ENCODE results near the gene RNU5B-1.

The RNU5B-1 gene

DNA sequence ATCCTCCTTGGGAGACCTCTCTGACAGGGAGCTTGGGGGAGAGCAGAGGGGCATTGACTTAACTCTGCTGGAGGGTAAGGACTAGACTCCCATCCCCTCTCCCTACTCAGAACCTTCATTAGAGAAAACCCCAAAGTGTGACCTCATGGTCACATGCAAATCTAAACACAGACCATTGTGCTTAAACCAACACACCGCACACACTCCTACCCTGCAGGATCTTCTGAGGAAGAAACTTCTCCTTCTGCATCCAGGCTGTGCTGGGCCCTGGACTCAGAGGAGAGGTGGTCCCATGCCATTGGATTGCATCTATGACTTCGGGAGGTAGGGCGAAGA is 17.0 kb upstream of the RNU5B-1 start:
- Histone ChIP-seq H3K27ac (peak overlapping the region; percentile 74), H3K36me3 (peaks cover 14% of the 10 kb centered on the region), H3K4me1 (peaks cover 44% of the 10 kb centered on the region), H4K20me1 (no peaks in the 10 kb centered on the region), H3K9me3 (no peaks in the 10 kb centered on the region), H3K27me3 (no peaks in the 10 kb centered on the region), H3K9ac (peak overlapping the region; percentile 92), H3K4me3 (peak overlapping the region; percentile 85), H3K4me2 (peak overlapping the region; percentile 96)
- TF ChIP-seq Cebpa-rat (IDR thresholded peaks at IDR 0.05): no peak

DNA sequence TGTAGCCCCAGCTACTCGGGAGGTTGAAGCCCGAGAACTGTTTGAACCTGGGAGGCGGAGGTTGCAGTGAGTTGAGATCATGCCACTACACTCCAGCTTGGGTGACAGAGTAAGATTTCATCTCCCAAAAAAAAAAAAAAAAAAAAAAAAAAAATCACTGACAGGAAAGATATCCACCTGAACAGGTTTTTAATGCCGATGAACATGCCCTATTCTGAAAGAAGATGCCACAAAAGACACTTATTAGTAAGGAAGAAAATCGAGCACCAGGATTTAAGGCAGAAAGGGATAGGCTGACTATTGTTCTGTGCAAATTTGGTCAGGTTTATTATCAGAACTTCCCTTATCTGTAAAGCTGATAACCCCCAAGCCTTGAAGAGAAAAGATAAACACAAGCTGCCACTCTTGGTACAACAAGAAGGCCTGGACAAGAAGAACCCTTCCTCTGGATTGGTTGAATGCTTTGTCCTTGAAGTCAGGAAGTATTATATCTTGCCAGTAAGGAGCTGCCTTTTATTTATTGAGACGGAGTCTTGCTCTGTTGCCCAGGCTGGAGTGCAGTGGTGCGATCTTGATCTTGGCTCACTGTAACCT is 15.1 kb upstream of the RNU5B-1 start:
- peaks cover 29% of the 10 kb centered on the region for H3K4me1 ChIP-seq
- no peak for TF ChIP-seq Cebpa-rat (IDR thresholded peaks at IDR 0.05)
- H3K36me3 ChIP-seq: no peaks in the 10 kb centered on the region
- H3K27ac ChIP-seq: no peak overlapping the region
- no peaks in the 10 kb centered on the region for H3K27me3 ChIP-seq
- H3K4me3 ChIP-seq: no peak overlapping the region
- no peak overlapping the region for H3K9ac ChIP-seq
- H4K20me1 ChIP-seq: no peaks in the 10 kb centered on the region
- H3K9me3 ChIP-seq: no peaks in the 10 kb centered on the region
- H3K4me2 ChIP-seq: no peak overlapping the region

GRCh38 chr15:65290228-65290627 is 14.2 kb upstream of the RNU5B-1 start:
- no peak overlapping the region for H3K9ac ChIP-seq
- no peak for TF ChIP-seq Cebpa-rat (IDR thresholded peaks at IDR 0.05)
- H3K4me2 ChIP-seq: no peak overlapping the region
- H4K20me1 ChIP-seq: no peaks in the 10 kb centered on the region
- H3K36me3 ChIP-seq: no peaks in the 10 kb centered on the region
- H3K4me3 ChIP-seq: no peak overlapping the region
- no peaks in the 10 kb centered on the region for H3K27me3 ChIP-seq
- H3K27ac ChIP-seq: no peak overlapping the region
- peaks cover 20% of the 10 kb centered on the region for H3K4me1 ChIP-seq
- no peaks in the 10 kb centered on the region for H3K9me3 ChIP-seq

- TF ChIP-seq Cebpa-rat (IDR thresholded peaks at IDR 0.05): no peak
- Histone ChIP-seq H3K4me3 (no peak overlapping the region), H3K27me3 (no peaks in the 10 kb centered on the region), H3K36me3 (no peaks in the 10 kb centered on the region), H3K4me2 (no peak overlapping the region), H3K4me1 (peaks cover 18% of the 10 kb centered on the region), H3K9me3 (no peaks in the 10 kb centered on the region), H4K20me1 (no peaks in the 10 kb centered on the region), H3K9ac (no peak overlapping the region), H3K27ac (no peak overlapping the region)
These were observed 11.4 kb upstream of the RNU5B-1 start for GRCh38 chr15:65292938-65293518.

DNA sequence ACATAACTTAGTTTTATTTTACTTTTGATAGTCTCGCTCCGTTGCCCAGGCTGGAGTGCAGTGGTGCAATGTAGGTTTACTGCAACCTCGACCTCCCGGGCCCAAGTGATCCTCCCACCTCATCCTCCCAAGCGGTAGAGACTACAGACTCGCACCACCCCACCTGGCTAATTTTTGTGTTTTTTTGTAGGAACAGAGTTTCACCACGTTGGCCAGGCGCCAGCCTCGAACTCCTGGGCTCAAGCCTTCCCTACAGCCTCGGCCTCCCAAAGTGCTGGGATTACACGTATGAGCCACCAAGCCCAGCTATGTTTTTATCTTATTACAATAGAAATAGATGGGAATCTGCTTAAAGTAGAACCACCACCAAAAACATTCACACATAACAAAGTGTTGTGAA is 5.7 kb upstream of the RNU5B-1 start:
- Histone ChIP-seq H3K9me3 (peaks cover 6% of the 10 kb centered on the region; the same call in 1 of the 2 replicates), H3K4me1 (peaks cover 50% of the 10 kb centered on the region), H3K4me2 (peak overlapping the region; percentile 22; the same call in 1 of the 2 replicates), H4K20me1 (no peaks in the 10 kb centered on the region), H3K36me3 (no peaks in the 10 kb centered on the region), H3K4me3 (no peak overlapping the region), H3K9ac (0 out of 2 replicates have a peak overlapping the region, but pooled peaks have one; percentile 24), H3K27me3 (no peaks in the 10 kb centered on the region), H3K27ac (no peak overlapping the region)
- TF ChIP-seq Cebpa-rat (IDR thresholded peaks at IDR 0.05): no peak

DNA sequence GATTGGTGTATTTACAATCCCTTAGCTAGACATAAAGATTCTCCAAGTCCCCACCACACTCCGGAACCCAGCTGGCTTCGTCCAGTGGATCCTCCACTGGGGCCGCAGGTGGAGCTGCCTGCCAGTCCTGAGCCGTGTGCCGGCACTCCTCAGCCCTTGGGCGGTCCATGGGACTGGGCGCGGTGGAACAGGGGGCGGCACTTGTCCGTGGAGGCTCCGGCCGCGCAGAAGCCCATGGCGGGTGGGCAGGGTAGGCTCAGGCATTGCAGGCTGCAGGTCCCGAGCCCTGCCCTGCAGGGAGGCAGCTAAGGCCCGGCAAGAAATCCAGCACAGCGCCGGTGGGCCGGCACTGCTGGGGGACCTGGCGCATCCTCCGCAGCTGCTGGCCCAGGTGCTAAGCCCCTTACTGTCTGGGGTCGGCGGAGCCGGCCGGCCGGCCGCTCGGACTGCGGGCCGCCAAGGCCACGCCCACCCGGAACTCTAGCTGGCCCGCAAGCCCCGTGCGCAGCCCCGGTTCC is 3.5 kb upstream of the RNU5B-1 start:
- no peak for TF ChIP-seq Cebpa-rat (IDR thresholded peaks at IDR 0.05)
- no peaks in the 10 kb centered on the region for H4K20me1 ChIP-seq
- H3K4me1 ChIP-seq: peaks cover 63% of the 10 kb centered on the region
- no peak overlapping the region for H3K9ac ChIP-seq
- H3K4me3 ChIP-seq: no peak overlapping the region
- no peaks in the 10 kb centered on the region for H3K36me3 ChIP-seq
- H3K4me2 ChIP-seq: no peak overlapping the region
- H3K9me3 ChIP-seq: peaks cover 6% of the 10 kb centered on the region; the same call in 1 of the 2 replicates
- H3K27ac ChIP-seq: no peak overlapping the region
- no peaks in the 10 kb centered on the region for H3K27me3 ChIP-seq

GRCh38 chr15:65302061-65302460 is 2.4 kb upstream of the RNU5B-1 start:
- TF ChIP-seq Cebpa-rat (IDR thresholded peaks at IDR 0.05): no peak
- Histone ChIP-seq H3K4me1 (peaks cover 64% of the 10 kb centered on the region), H3K36me3 (no peaks in the 10 kb centered on the region), H3K4me2 (peak overlapping the region; percentile 28; the same call in 1 of the 2 replicates), H4K20me1 (no peaks in the 10 kb centered on the region), H3K27ac (peak overlapping the region; percentile 59; the same call in 1 of the 2 replicates), H3K9me3 (peaks cover 6% of the 10 kb centered on the region; the same call in 1 of the 2 replicates), H3K27me3 (no peaks in the 10 kb centered on the region), H3K9ac (no peak overlapping the region), H3K4me3 (no peak overlapping the region)

- Histone ChIP-seq H3K4me1 (peaks cover 46% of the 10 kb centered on the region), H3K4me2 (peak overlapping the region; percentile 93), H3K9ac (peak overlapping the region; percentile 82), H3K9me3 (peaks cover 6% of the 10 kb centered on the region; the same call in 1 of the 2 replicates), H3K4me3 (peak overlapping the region; percentile 64), H3K27ac (peak overlapping the region; percentile 94), H4K20me1 (no peaks in the 10 kb centered on the region), H3K27me3 (no peaks in the 10 kb centered on the region), H3K36me3 (no peaks in the 10 kb centered on the region)
- TF ChIP-seq Cebpa-rat (IDR thresholded peaks at IDR 0.05): no peak
These were observed 643 bp upstream of the RNU5B-1 start for GRCh38 chr15:65303687-65304380.

DNA sequence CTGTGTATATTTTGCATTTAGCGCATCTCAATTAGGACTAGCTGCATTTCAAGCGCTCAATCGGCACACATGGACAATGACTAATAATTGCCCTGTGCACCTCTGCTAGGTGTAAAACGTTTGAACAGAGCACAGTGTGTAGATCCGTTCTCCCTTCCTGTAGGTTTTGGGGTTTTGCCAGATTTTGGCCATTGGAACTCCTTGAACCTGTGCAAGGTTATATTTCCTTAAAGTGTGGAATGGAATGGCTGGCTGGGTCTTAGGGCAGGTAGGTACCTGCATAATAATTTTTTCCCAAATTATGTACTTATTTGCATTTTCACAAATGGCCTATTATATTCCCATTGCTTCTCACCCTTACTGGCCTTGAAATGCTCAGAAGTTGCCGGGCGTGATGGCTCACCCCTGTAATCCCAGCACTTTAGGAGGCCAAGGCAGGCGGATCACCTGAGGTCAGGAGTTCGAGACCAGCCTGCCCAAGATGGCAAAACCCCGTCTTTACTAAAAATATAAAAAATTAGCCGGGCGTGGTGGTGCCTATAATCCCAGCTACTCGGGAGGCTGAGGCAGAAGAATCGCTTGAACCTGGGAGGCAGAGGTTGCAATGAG is 777 bp downstream of the RNU5B-1 start:
- no peak for TF ChIP-seq Cebpa-rat (IDR thresholded peaks at IDR 0.05)
- peaks cover 6% of the 10 kb centered on the region; the same call in 1 of the 2 replicates for H3K9me3 ChIP-seq
- no peaks in the 10 kb centered on the region for H3K27me3 ChIP-seq
- H3K4me2 ChIP-seq: peak overlapping the region; percentile 80
- H3K4me3 ChIP-seq: peak overlapping the region; percentile 42; the same call in 1 of the 2 replicates
- H3K9ac ChIP-seq: 0 out of 2 replicates have a peak overlapping the region, but pooled peaks have one; percentile 50
- H3K4me1 ChIP-seq: peaks cover 43% of the 10 kb centered on the region
- peak overlapping the region; percentile 94; the same call in 1 of the 2 replicates for H3K27ac ChIP-seq
- H3K36me3 ChIP-seq: no peaks in the 10 kb centered on the region
- H4K20me1 ChIP-seq: no peaks in the 10 kb centered on the region
